Stimulated activated naive CD8-positive, alpha-beta T cell treated with anti-CD3 and anti-CD28 coated beads, Interleukin-15, amount 100 ng/mL, for 72 hours (primary cell): ENCODE data around the gene ZNF195.

ENCODE experiments used
- ATAC-seq: fragments of 150-1000 bp; cut with Tn5 transposase; 2 replicates; pipeline ENCODE4 v1.10.0; 2021; ENCODE audit warnings: mild to moderate bottlenecking, moderate library complexity
- DNase-seq, 2 donors: peaks; one replicate each; pipeline ENCODE4 v3.0.0; 2021 to 2022
- H3K27ac Mint-ChIP-seq, 2 donors: one replicate each; pipeline ENCODE4 v1.8.0; 2022; ENCODE audit warnings: mild to moderate bottlenecking in 2 of 2, mixed read lengths in 2 of 2, moderate library complexity in 2 of 2
- H3K27me3 Mint-ChIP-seq: one replicate; pipeline ENCODE4 v1.8.0; 2022; ENCODE audit warnings: mixed read lengths
- H3K4me1 Mint-ChIP-seq: one replicate; pipeline ENCODE4 v1.8.0; 2022; ENCODE audit warnings: mild to moderate bottlenecking, mixed read lengths
- H3K4me3 Mint-ChIP-seq, 2 donors: one replicate each; pipeline ENCODE4 v1.8.0; 2022; ENCODE audit warnings: mild to moderate bottlenecking in 2 of 2, mixed read lengths in 2 of 2, moderate library complexity in 1 of 2
- H3K9me3 Mint-ChIP-seq, 2 donors: one replicate each; pipeline ENCODE4 v1.8.0; 2022; ENCODE audit warnings: mixed read lengths in 2 of 2

ZNF195 gene

GRCh38 chr11:3380706-3381545 is 2.0 kb upstream of the ZNF195 start:
- Mint-ChIP-seq H3K4me1 (peaks cover 33% of the 10 kb centered on the region), H3K27me3 (no peaks in the 10 kb centered on the region), H3K27ac (no peak overlapping the region), H3K9me3 (peaks cover 0 to 4% of the 10 kb centered on the region in 2 donors), H3K4me3 (no peak overlapping the region)
- DNase-seq (no peak), ATAC-seq (no peak)

DNA sequence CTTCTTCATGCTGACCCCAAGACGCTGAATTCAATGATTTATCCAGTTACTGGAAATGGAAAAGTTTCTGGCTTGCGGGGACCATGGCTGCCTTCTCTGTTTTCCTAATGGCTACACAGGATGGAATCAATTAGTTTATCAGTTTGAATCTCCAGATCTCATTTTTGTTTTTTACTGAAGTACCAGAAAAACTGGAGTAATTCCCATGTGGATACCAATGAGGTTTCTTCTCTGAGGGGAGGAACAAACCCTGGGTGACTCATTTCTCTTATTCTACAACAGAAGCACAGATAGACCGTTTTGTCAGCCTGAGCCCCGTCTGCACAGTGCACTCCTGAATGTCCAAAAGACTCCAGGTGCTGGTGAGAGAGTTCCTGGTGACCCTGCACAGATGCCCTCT is 3.4 kb downstream of the ZNF195 start:
- no peak for DNase-seq
- Mint-ChIP-seq H3K4me3 (peak overlapping the region in 1 of 2 donors; percentile 47), H3K9me3 (peaks cover 0 to 18% of the 10 kb centered on the region in 2 donors), H3K27ac (peak overlapping the region in 1 of 2 donors; percentile 15), H3K4me1 (peaks cover 54% of the 10 kb centered on the region), H3K27me3 (no peaks in the 10 kb centered on the region)
- ATAC-seq = no peak

GRCh38 chr11:3370311-3370870 is 8.6 kb downstream of the ZNF195 start:
- Mint-ChIP-seq H3K9me3 (peaks cover 8 to 16% of the 10 kb centered on the region in 2 donors), H3K27me3 (no peaks in the 10 kb centered on the region), H3K4me1 (peaks cover 15% of the 10 kb centered on the region), H3K27ac (no peak overlapping the region), H3K4me3 (no peak overlapping the region)
- DNase-seq (no peak), ATAC-seq (no peak)

- H3K4me1 Mint-ChIP-seq = peaks cover 9% of the 10 kb centered on the region
- ATAC-seq = no peak
- no peak overlapping the region for H3K4me3 Mint-ChIP-seq
- peaks cover 17 to 26% of the 10 kb centered on the region in 2 donors for H3K9me3 Mint-ChIP-seq
- H3K27me3 Mint-ChIP-seq = no peaks in the 10 kb centered on the region
- no peak overlapping the region for H3K27ac Mint-ChIP-seq
- DNase-seq = no peak
These were observed 9.6 kb downstream of the ZNF195 start for GRCh38 chr11:3369366-3369765.

DNA sequence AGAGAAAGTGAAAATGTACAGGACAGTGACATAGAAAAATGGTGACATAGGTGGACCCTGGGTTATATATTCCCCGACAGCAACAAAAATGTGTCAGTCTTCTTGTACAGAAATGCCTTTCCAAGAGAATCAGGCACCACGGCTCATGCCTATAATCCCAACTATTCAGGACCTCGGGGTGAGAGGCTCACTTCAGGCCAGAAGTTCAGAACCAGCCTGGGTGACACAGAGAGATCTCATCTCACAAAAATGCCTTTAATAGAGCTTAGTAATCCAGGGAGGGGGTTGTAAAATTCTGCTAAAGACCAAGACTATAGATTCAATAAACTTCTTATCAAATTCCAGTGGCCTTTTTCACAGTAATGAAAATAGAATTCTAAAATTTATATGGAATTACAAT is 10.7 kb downstream of the ZNF195 start:
- H3K4me1 Mint-ChIP-seq = no peaks in the 10 kb centered on the region
- DNase-seq = no peak
- H3K9me3 Mint-ChIP-seq = peaks cover 29 to 38% of the 10 kb centered on the region in 2 donors
- H3K27me3 Mint-ChIP-seq = no peaks in the 10 kb centered on the region
- ATAC-seq = no peak
- no peak overlapping the region for H3K27ac Mint-ChIP-seq
- no peak overlapping the region for H3K4me3 Mint-ChIP-seq

DNA sequence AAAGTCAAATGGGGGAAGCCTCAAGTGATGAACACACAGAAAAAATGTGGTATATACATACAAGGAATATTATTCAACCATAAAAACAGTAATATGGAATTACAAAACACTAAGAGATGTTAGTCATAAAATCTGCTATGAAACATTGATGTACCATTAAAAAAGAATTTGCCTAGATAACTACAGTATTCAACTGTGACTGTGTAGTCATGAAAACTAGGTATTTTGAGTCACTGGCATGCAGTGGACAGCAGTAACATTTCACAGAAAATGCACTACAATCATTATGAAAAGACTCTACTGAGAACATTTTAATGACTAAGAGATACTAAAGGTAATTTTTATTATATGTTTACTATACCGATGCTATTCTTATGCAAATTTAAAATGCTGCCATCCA is 11.7 kb downstream of the ZNF195 start:
- no peak overlapping the region for H3K4me3 Mint-ChIP-seq
- no peaks in the 10 kb centered on the region for H3K4me1 Mint-ChIP-seq
- peaks cover 39 to 47% of the 10 kb centered on the region in 2 donors for H3K9me3 Mint-ChIP-seq
- ATAC-seq = no peak
- DNase-seq = no peak
- H3K27ac Mint-ChIP-seq = no peak overlapping the region
- H3K27me3 Mint-ChIP-seq = no peaks in the 10 kb centered on the region

DNA sequence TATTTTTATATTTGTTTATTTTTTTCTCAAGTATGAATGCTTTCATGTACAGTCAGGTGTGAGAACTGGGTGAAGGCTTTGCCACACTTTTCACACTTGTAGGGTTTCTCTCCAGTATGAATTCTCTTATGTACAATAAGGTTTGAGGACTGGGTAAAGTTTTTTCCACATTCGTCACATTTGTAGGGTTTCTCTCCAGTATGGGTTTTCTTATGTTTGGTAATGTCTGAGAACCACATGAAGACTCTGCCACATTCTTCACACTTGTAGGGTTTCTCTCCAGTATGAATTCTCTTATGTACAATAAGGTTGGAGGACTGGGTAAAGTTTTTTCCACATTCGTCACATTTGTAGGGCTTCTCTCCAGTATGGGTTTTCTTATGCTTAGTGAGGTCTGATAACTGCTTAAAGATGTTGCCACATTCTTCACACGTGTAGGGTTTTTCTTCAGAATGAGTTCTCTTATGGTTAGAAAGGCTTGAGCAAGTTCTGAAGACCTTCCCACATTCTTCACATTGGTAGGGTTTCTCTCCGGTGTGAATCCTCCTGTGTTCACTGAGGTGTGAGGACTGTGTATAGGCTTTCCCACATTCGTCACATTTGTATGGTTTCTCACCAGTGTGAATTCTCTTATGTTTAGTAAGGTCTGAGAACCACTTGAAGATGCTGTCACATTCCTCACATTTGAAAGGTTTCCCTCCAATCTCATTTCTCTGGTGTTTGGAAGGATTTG is 19.7 kb downstream of the ZNF195 start:
- ATAC-seq (no peak), DNase-seq (no peak)
- Mint-ChIP-seq H3K27ac (no peak overlapping the region), H3K4me1 (no peaks in the 10 kb centered on the region), H3K4me3 (no peak overlapping the region), H3K9me3 (peaks cover 59 to 68% of the 10 kb centered on the region in 2 donors), H3K27me3 (no peaks in the 10 kb centered on the region)

DNA sequence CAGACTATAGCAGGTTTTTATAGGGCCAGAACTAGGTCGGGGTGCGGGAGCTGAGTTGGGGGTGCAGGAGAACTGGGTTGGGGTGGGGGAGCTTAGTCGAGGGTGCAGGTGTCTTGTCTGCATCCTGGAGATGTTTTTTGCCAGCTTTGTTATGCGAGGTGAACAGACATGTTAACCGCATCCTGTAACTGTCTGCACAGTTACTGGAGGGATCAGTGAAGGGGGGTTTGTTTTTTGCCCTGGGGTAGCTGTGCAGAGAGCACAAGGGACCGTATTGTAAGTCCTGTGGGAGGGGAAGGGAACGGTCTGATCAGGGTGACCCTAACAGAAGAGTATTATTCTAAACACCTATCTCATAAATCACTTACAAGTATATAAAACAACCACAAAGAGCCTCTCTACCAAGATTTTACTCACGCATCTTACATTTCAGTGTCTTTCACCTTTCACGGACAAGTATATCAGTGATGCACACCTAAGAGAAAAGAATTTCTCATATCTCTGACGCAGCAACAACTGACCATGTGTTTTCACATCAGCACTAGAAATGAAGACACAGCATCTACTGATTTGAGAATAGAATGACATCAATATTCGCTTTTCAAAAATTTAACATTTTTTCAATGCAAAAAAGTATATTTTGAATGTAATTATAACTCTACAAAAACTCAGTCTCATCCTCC is 20.8 kb downstream of the ZNF195 start:
- ATAC-seq = no peak
- Mint-ChIP-seq H3K27ac (no peak overlapping the region), H3K27me3 (no peaks in the 10 kb centered on the region), H3K9me3 (peaks cover 48 to 56% of the 10 kb centered on the region in 2 donors), H3K4me3 (no peak overlapping the region), H3K4me1 (no peaks in the 10 kb centered on the region)
- no peak for DNase-seq

GRCh38 chr11:3357302-3357701 is 21.6 kb downstream of the ZNF195 start:
- no peak overlapping the region for H3K4me3 Mint-ChIP-seq
- DNase-seq = no peak
- ATAC-seq = no peak
- no peaks in the 10 kb centered on the region for H3K4me1 Mint-ChIP-seq
- no peaks in the 10 kb centered on the region for H3K27me3 Mint-ChIP-seq
- H3K9me3 Mint-ChIP-seq = peaks cover 39 to 48% of the 10 kb centered on the region in 2 donors
- no peak overlapping the region for H3K27ac Mint-ChIP-seq

DNA sequence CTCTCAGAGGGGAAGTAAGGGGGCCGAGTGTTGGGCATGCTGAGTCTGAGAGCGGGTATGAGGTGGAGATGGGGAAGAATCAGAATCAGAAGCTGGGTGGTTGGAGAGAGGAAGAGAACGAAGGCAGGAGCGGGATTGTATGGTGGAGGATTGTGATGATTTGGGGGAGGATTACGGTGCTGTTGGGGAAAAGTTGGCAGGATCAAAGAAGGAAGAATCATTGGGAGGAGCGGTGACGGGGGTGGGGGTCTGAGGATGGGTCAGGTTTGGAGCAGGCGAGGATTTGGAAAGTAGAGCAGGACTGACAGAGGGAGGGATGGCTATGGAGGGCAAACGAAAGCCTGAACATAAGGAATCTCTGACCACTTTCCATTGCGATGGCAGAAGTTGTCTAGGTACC is 22.1 kb downstream of the ZNF195 start:
- peaks cover 38 to 45% of the 10 kb centered on the region in 2 donors for H3K9me3 Mint-ChIP-seq
- no peak for DNase-seq
- ATAC-seq = no peak
- no peaks in the 10 kb centered on the region for H3K27me3 Mint-ChIP-seq
- no peak overlapping the region for H3K4me3 Mint-ChIP-seq
- no peak overlapping the region for H3K27ac Mint-ChIP-seq
- no peaks in the 10 kb centered on the region for H3K4me1 Mint-ChIP-seq

GRCh38 chr11:3353066-3353465 is 25.9 kb downstream of the ZNF195 start:
- Mint-ChIP-seq H3K9me3 (peaks cover 20 to 25% of the 10 kb centered on the region in 2 donors), H3K27me3 (no peaks in the 10 kb centered on the region), H3K27ac (no peak overlapping the region), H3K4me3 (no peak overlapping the region), H3K4me1 (no peaks in the 10 kb centered on the region)
- no peak for ATAC-seq
- no peak for DNase-seq

GRCh38 chr11:3347127-3347526 is 31.8 kb downstream of the ZNF195 start:
- H3K27ac Mint-ChIP-seq = no peak overlapping the region
- no peak for ATAC-seq
- H3K27me3 Mint-ChIP-seq = no peaks in the 10 kb centered on the region
- no peak overlapping the region for H3K4me3 Mint-ChIP-seq
- DNase-seq = no peak
- H3K9me3 Mint-ChIP-seq = peaks cover 12 to 14% of the 10 kb centered on the region in 2 donors
- H3K4me1 Mint-ChIP-seq = peaks cover 7% of the 10 kb centered on the region

- H3K4me1 Mint-ChIP-seq = peaks cover 7% of the 10 kb centered on the region
- no peak overlapping the region for H3K27ac Mint-ChIP-seq
- H3K4me3 Mint-ChIP-seq = no peak overlapping the region
- H3K27me3 Mint-ChIP-seq = no peaks in the 10 kb centered on the region
- no peak for ATAC-seq
- DNase-seq = no peak
- H3K9me3 Mint-ChIP-seq = peaks cover 12 to 14% of the 10 kb centered on the region in 2 donors
These were observed 32.4 kb downstream of the ZNF195 start for GRCh38 chr11:3346587-3346986.

DNA sequence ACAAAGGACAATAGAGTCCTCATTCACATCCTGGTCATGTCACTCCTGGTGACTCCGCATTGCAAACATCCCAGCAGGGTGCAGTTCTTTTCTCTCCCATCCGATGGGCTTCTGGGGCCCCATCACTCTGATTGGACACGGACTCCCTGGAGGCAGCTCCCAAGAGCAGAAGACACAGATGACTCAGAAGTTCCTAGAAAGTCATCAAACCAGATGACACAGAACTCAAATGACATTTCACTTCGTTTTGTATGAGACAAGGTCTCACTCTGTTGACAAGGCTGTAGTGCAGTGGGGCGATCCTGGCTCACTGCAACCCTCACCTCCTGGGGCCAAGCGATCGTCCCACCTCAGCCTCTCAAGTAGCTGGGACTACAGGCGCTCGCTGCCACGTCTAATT is 33.2 kb downstream of the ZNF195 start:
- no peak overlapping the region for H3K4me3 Mint-ChIP-seq
- ATAC-seq = no peak
- H3K4me1 Mint-ChIP-seq = peaks cover 7% of the 10 kb centered on the region
- no peak for DNase-seq
- H3K27me3 Mint-ChIP-seq = peaks cover 6% of the 10 kb centered on the region
- H3K27ac Mint-ChIP-seq = no peak overlapping the region
- H3K9me3 Mint-ChIP-seq = peaks cover 12 to 14% of the 10 kb centered on the region in 2 donors

GRCh38 chr11:3344327-3345174 is 34.4 kb downstream of the ZNF195 start:
- ATAC-seq (no peak), DNase-seq (no peak)
- Mint-ChIP-seq H3K4me1 (peaks cover 7% of the 10 kb centered on the region), H3K27me3 (peaks cover 18% of the 10 kb centered on the region), H3K4me3 (no peak overlapping the region), H3K9me3 (peaks cover 12 to 14% of the 10 kb centered on the region in 2 donors), H3K27ac (no peak overlapping the region)
